CD4-positive, alpha-beta T cell treated with Interleukin-10 for 1 hour (primary cell): ENCODE measurements around the gene TRIM41.
A peak's percentile ranks its signal among the peaks of the same experiment; 100 is the strongest.
"Not testable (repeated sequence)": the region's sequence is repeated elsewhere in the genome, so short reads cannot be mapped to it uniquely, and the experiment has no call there.

Source experiments
- DNase-seq: peaks from one replicate; pipeline ENCODE4 v3.0.0-alpha.2; 2020

TRIM41 gene

DNA sequence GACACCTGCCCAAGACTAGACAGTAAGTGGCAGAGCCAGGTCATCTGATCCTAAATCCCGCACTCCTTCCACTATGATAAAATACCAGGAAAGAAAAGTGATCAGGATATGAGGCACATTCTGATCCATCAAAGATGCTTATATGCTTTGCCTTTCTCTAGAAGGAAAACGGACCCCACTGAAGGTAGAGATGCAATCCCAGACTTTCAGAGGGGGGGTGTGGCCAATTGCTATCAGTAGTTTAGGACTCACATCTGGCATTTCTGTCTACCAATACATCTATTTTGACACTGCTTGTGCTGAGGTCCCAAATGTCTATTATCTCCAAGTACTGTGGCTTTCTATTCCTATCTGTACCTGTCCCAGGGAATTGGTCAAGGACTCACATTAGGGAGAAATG lies 36.2 kb downstream of the TRIM41 start:
- DNase-seq = no peak

DNA sequence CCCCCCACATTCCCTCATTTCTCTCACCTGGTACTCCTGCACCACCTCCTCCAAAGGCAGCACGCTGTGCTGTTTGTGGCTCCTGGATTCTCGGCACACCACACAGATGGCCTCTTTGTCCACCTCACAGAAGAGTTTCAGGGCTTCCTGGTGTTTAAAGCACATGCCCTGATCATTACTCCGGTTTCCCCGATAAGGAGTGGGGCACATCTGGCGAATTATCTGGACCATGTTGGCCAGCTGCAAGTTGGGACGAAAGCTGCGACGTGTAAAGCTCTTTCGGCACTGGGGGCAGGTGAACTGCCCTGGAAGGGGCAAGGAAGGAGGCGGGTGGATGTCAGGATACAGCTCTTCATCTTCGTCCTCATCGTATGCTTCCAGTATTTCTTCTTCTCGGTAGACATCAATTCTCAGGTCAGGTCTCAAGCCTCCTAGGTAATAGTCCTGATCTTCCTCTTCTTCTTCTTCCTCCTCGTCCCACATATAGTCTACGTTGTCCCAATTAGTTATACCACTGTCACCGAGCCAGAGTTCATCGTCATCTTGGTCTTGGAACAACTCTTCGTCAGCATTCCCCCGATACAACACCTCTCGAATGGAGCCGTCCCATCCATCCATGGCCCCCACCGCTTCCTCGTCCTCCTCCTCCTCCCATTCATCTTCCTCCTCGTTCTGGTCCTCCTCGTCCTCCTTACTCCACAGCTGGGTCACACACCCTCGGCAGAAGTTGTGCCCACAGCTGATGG lies 37.1 kb downstream of the TRIM41 start:
- no peak for DNase-seq

DNA sequence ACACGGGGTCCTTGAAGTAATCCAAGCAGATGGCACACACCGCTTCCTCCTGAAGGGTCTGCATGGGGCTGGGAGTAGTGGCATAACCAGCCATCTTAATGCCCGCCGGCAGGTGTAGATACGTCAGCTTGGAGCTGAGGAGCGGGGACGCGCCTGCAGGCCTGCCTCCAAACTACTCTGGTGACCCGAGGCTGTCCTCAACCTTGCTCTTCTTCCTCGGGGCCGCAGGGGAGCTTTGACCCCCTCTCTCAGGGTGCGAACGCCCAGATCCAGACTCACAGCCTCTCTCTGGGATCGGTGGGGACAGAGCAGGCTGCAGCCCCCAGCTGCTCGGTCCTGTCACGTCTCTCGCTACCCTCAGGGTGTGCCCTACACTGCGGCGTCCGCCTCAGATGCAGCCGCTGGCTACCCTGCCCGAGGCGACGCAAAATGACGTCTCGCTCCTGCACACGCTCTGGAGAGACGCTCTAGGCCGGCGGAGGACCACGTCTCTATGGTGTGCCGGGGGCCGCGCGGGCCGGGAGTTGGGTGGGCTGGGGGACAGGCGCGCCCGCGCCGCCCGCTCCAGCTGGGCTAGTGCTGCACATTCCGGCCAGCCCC lies 37.7 kb downstream of the TRIM41 start, which contains the start of gene TRIM52:
TSS of gene TRIM52 (minus strand) at position 424 of the 600 bp plus-strand sequence. CDS start at position 94, 330 bp downstream.
- peak; percentile 93 for DNase-seq

DNA sequence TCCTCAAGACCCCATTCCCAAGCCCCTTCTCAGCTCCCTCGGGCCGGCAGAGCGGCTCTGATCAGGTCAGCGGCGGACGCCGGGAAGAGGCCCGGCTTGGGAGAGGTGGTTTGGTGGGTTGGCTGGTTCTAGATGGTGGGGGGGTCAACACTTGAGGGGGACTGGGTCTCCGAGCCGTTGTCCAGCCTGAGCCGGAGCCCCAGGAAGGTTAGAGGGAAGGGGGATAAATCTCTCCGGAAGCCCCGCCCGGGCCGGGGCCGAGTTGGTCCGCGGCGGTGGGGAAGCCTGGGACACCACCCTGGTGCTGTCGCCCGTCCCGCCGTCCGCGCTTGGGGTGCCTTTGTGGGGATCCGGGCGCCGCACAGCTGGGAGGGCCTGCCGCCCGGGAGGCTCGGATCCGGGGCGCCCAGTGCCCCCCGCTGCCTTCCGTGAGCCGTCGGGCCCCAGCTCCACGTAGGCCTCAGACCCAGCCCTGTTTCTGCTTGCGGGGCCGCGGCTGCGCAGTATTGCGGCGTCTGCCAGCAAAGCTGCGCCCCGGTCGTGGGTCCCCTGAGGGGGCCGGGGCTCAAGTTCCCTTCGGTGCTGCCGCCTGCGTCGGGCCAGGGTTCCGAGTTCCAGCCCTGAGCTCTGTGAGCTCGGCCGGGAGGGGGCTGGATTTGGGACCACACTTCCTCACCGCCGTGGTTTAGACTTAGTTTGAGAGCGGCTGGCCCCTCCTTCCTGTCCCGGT lies 38.4 kb downstream of the TRIM41 start:
- DNase-seq = peak; percentile 82

DNA sequence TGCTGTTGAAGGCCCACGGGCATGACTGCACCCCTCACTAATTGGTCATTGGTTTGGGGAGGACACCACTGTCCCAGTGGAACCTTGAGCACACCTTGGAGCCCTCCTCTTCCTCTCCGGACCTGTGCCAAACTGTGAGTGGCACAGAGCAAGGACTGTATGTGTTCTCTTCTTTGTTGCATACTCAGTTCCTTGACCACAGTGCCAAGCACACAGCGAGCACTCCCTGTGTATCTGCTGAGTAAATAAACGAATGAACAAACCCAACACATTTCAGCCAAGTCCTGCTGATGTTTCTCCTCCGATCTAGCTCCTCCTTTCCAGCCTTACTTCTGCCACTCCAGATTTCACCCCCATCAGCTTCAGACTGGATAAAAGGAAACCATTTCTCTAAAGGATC lies 40.6 kb downstream of the TRIM41 start:
- no peak for DNase-seq

DNA sequence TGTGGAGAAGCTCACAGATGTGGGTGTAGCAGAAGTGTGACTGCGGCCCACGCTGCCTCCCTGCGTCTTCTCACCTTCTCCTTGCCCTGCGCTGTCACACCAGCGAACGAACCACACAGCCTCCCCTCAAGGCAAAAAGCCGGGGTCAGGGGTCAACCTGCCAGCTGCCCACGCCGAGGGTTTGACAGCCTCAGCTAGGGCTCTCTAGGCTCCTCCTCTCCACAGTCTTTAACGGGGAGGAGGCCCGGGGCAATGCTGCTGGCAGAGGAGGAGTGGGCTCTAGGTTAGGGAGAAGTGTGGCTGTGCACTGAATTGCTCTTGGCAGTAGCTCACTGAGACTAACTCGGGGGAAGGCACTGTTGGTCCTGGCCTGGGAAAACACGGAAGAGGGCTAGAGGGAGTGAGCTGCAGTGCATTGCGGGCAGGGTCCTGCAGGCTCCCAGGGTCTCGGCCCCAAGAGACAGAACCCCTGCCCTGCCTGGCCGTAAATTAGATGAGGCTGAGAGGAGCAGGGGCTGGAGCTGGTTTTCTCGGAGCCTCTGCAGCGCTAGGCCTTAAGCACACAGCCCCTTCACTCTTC lies 42.1 kb downstream of the TRIM41 start:
- DNase-seq = no peak

DNA sequence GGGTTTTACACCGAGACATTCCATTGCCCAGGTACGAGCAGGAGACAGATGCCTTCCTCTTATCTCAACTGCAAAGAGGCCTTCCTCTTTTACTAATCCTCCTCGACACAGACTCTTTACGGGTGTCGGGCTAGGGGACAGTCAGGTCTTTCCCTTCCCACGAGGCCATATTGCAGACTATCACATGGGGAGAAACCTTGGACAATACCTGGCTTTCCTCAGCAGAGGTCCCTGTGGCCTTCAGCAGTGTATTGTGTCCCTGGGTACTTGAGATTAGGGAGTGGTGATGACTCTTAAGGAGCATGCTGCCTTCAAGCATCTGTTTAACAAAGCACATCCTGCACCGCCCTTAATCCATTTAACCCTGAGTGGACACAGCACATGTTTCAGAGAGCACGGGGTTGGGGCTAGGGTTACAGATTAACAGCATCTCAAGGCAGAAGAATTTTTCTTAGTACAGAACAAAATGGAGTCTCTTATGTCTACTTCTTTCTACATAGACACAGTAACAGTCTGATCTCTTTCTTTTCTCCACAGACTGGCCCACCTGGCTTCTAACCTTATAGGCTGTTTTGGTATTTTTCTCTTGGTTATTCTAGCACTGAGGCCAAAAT lies 44.3 kb downstream of the TRIM41 start:
- DNase-seq = not testable (repeated sequence)

DNA sequence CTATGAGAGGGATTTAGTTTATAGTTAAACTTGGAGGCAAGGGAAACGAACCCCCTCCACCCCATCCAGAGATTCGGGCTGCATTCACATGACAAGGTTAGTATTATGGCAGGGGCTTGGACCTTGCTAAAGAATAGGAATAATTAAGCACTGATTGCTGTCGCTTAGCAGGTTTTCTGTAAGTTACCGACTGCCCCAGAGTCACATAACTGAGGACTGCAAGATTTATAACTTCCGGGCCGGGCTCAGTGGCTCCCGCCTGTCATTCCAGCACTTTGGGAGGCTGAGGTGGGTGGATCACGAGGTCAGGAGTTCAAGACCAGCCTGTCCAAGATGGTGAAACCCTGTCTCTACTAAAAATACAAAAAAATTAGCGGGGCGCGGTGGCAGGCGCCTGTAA lies 44.8 kb downstream of the TRIM41 start:
- not testable (repeated sequence) for DNase-seq

DNA sequence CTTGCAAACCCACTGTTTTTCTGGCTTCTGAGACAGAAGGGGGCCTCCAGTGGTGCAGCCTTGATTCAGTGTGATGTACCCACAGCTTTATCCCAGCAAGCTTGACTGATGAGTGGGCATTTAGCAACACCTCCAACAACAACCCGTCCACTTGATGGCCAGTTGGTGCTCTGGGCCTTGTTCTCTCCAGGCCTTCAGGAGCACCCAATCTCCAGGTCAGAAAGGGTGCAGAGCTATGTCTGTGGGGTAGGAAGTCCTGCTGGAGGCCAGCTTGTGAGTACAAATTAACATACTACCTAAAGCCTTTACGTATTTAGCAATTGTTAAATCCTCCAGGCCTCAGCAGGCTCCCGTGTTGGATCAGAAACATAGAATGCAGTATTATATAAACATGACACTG lies 48.0 kb downstream of the TRIM41 start:
- DNase-seq = no peak

DNA sequence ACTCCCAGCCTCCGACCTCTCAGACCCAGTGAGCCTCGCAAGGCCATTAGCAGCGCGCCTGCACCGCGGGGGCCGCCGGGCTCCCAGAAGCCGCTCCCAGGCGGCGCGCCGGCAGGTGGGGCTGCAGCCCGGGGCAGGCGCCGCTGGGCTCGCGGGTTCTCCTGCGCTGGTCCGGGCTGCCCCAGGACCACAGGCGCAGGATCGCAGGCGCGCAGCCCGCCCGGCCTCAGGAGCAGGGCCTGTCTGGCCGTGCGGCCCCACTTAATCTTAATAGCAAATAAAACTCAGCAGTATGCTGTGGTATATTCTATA lies 50.3 kb downstream of the TRIM41 start:
- not testable (repeated sequence) for DNase-seq

DNA sequence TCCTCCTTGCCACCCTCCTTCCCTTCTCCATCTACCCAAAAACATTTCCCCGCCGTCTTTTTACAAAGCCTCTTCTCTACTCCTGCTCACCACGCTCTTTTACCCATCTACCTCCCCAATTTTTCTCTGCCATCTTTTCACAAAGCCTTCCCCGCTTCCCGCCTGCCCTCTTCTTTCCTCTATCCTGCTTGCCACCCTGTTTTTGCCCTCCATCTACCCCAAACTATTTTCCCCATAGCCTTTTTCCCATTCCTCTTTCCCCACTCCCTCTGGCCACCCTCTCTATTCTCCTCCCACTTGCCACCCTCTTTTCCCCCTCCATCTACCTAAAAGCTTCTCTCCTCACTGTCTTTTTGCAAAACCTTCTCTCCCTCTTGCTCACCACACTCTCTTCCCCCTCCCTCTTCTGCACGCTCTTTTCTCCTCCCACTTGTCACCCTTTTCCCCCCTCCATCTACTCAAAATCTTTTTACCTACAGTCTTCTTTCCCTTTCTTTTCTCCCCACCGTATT lies 57.2 kb downstream of the TRIM41 start:
- no peak for DNase-seq

DNA sequence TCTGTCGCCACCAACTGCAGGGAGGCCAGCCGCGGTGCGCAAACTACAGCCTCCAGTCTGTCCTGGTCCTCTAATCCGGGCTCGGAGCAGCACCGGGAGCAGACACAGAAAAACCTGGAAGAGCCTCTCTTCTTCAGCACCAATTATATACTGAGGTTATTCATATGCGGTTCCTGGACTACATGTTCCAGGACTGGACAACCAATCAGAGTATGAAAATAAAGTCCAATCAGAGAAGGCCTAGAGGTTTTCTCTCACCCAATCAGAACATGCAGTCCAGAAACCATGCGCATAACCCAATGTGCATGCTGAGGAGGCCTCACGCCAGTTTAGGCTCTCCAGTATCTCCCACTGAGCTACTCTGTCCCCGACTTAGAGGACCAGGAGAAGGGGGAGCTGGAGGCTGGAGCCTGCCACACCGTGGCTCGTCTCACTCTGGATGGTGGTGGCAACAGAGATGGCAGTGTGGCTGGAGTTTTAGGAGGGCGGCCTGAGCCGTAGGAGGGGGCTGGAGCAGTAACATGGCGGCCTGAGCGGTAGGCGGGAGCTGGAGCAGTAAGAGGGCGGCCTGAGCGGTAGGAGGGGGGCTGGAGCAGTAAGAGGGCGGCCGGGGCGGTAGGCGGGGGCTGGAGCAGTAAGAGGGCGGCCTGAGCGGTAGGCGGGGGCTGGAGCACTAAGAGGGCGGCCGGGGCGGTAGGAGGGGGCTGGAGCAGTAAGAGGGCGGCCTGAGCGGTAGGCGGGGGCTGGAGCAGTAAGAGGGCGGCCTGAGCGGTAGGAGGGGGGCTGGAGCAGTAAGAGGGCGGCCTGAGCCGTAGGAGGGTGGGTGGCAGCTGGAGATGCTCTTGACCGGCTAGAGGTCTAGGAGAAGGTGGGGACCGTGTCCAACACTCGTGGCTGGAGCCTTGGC lies 58.2 kb downstream of the TRIM41 start:
- no peak for DNase-seq

DNA sequence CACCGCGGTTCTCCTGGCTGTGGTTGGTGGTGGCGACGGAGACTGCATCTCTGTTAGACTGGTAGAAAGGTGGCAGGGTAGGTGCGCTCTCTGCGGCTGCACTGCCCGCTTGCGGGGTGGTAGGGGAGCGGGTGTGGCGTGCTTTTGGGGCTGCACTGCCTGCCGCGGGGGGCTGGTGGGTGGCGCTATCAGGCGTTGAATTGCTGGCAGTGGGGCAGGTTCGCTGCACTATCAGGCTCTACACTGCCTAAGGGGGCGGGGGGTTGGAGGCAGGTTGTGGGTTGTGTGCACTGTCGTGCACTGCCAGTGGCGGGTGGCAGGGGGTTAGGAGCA lies 58.9 kb downstream of the TRIM41 start:
- no peak for DNase-seq

DNA sequence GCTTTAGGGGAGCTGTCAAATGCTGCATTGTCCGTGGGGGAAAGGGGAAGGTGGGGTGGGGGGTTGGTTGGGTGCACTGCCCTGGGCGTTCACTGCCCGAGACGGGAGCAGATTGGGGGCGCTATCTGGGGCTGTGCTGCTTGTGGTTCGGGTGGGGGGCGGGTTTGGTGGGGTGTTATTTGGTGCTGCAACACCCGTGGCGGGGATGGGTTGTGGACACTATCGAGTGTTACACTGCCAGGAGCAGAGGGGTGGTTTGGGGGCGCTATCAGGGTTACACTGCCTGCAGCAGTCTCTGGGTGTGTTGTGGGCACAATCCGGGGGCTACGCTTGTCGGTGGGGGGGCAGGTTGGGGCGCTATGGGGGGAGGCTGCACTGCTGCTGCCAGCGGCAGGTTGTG lies 59.3 kb downstream of the TRIM41 start:
- not testable (repeated sequence) for DNase-seq

DNA sequence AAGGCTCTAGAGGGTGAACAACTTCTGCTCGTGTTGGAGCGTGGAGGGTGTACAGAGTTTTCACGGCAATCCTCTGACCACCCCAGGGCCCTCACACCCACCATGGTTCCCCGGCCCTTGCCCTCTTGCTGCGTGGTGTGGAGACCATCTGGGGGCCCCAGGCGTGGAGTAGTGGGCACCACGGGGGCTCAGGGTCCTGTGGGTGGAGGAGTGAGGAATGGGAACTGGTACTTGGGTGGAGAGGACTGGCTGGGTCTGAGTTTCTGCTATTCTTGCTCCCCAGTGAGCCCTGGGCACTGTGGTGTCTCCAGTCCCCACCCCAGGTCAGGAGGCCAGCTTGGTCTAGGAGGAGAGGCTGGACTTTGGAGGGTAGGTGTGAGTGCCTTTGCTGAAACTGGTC lies 59.8 kb downstream of the TRIM41 start:
- no peak for DNase-seq

DNA sequence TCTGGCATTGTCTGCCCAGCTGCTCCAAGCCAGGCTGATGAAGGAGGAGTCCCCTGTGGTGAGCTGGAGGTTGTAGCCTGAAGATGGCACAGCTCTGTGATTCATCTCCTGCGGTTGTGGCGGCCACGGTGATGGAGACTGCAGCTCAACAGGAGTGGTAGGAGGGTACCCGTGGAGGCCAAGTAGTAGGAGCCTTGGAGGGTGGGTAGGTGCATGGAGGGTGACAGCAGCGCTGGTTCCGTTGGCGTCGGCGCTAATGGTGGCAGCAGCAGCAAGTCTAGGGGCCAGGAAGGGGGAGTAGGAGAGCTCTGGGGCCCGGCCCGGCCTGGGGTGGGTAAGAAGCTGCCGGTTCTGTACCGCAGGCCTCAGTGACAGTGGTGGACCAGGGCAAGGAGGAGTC lies 60.3 kb downstream of the TRIM41 start:
- DNase-seq = no peak

DNA sequence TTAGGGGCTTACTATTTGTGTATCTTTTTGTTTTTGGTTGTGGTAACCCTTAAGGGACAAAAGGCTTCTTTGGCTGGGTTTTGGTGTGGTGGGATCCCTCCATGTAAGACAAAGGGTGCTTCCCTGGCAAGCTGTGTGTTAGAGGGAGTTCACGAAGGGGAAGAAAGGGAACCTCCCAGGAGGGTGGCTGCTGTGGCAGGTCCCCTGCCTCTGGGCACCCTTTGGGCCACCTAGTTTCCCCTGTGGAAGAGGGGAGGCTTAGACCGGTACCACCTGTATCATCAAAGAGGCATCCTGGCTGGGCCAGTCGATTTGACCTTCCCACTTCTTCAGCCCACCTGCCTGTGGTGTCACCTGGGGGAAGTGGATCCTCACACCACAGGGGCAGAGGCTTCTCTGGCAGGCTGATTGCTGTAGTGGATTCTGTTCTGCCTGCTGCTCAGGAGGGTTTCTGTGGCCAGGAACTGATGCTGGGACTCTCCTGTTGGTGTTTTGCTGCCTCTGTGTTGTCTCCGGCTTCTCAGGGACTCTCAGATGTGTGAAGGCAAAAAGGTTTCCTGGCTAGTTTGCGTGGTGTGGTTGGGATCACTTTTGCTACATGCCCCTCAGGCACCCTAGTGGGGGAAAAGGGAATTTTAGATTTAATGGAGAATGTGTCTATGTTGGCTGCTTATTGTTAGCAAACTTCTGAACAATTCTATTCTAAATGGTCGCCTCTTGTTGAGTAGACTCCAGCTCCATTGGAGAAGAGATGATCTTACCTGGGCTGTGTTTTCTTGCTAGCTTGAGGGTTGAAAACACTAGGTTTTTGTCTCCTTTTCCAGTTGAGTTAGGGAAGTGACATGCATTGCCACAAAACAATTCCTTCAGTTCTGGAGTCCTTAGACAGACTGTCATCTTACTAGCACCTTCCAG lies 61.0 kb downstream of the TRIM41 start:
- not testable (repeated sequence) for DNase-seq
